GM23248 (cell line): Measurements from ENCODE around the gene TIMM23. TPM values are rescaled to one million over a fixed set of nuclear protein-coding genes. Genes with fewer than 3 reads are reported as not detected.

Experiments used
- DNase-seq: peaks from one replicate; pipeline ENCODE4 v3.0.0-alpha.2; 2015
- H2AFZ ChIP-seq: fragments of 200-600 bp; sonication (generic); 2 replicates; pipeline ENCODE4 v1.6.1; 2016; ENCODE audit warnings: antibody characterized with exemption
- H3F3A ChIP-seq: fragments of 200-600 bp; sonication (generic); 2 replicates; pipeline ENCODE4 v1.6.1; 2016; ENCODE audit warnings: mild to moderate bottlenecking, antibody characterized with exemption, mixed run types; ENCODE audit not compliant: insufficient read depth
- H3K27ac ChIP-seq: fragments of 200-600 bp; sonication (generic); 2 replicates; pipeline ENCODE4 v1.5.1; 2016; ENCODE audit warnings: mild to moderate bottlenecking
- H3K27me3 ChIP-seq: fragments of 200-600 bp; sonication (generic); replicated peaks from 2 replicates; pipeline ENCODE4 v1.6.1; 2016; ENCODE audit warnings: mild to moderate bottlenecking; ENCODE audit not compliant: insufficient read depth
- H3K36me3 ChIP-seq: fragments of 200-600 bp; sonication (generic); 2 replicates; pipeline ENCODE4 v1.6.1; 2016; ENCODE audit warnings: low read depth, mild to moderate bottlenecking
- H3K4me1 ChIP-seq: fragments of 200-600 bp; sonication (generic); 2 replicates; pipeline ENCODE4 v1.6.1; 2016; ENCODE audit warnings: mild to moderate bottlenecking; ENCODE audit not compliant: insufficient read depth
- H3K4me2 ChIP-seq: fragments of 200-600 bp; sonication (generic); one replicate; pipeline ENCODE4 v1.6.1; 2016; ENCODE audit warnings: mild to moderate bottlenecking; ENCODE audit not compliant: unreplicated experiment
- H3K4me3 ChIP-seq: fragments of 200-600 bp; sonication (generic); 2 replicates; pipeline ENCODE4 v1.5.1; 2016; ENCODE audit warnings: mild to moderate bottlenecking
- H3K79me2 ChIP-seq: fragments of 200-600 bp; sonication (generic); 2 replicates; pipeline ENCODE4 v1.6.1; 2016; ENCODE audit warnings: mild to moderate bottlenecking; ENCODE audit not compliant: insufficient read depth
- H3K9ac ChIP-seq: fragments of 200-600 bp; sonication (generic); 2 replicates; pipeline ENCODE4 v1.6.1; 2016; ENCODE audit warnings: mild to moderate bottlenecking
- H3K9me2 ChIP-seq: fragments of 200-600 bp; sonication (generic); 2 replicates; pipeline ENCODE4 v1.6.1; 2016; ENCODE audit warnings: mixed run types, mild to moderate bottlenecking, moderate library complexity; ENCODE audit not compliant: insufficient read depth
- H3K9me3 ChIP-seq: fragments of 200-600 bp; sonication (generic); one replicate; pipeline ENCODE4 v1.6.1; 2017; ENCODE audit warnings: low read depth
- H4K20me1 ChIP-seq: fragments of 200-600 bp; sonication (generic); 2 replicates; pipeline ENCODE4 v1.6.0; 2016; ENCODE audit not compliant: insufficient read depth
- EZH2 ChIP-seq: fragments of 200-600 bp; sonication (generic); IDR thresholded peaks from 2 replicates; pipeline ENCODE4 v1.6.1; 2018; ENCODE audit warnings: antibody characterized with exemption, mild to moderate bottlenecking; ENCODE audit not compliant: insufficient read depth, poor library complexity, severe bottlenecking
- EZH2phosphoT487 ChIP-seq: fragments of 200-600 bp; sonication (generic); IDR thresholded peaks from 2 replicates; pipeline ENCODE4 v1.6.1; 2018; ENCODE audit warnings: antibody characterized with exemption, moderate library complexity, mild to moderate bottlenecking, low read depth; ENCODE audit not compliant: insufficient read depth
- WGBS, 2 experiments: methylation state at CpG; one replicate each; pipeline ENCODE4 v1.1.6; 2015 to 2017; ENCODE audit warnings: low lambda C conversion rate in 2 of 2, low coverage in 1 of 2; ENCODE audit errors: missing lambda C conversion rate in 2 of 2; 5-methylcytosine and 5-hydroxymethylcytosine counted together
- in situ Hi-C: fragments of 300-500 bp; cut with MboI; formaldehyde crosslinking; loops from 2 replicates; pipeline ENCODE4 v1.15.0; 2020
- polyA plus RNA-seq: library from polyadenylated mRNA; unstranded; fragments of >200 nt; fragmentation: Nextera tagmentation; extraction: Ambion mirVana; gene quantifications from 2 replicates; pipeline ENCODE4 v1.2.1, GENCODE V29; 2016
- total RNA-seq: library from RNA; depleted of rRNA; stranded (reverse); fragments of >200 nt; shearing (Covaris generic); gene quantifications from 2 replicates; pipeline ENCODE4 v1.2.3, GENCODE V29; 2014

TIMM23 gene
- total and polyA plus RNA-seq, 2 experiments from 2014 or later, result 104 to 145 TPM

- peaks cover 77% of the 10 kb centered on the region for H3F3A ChIP-seq
- H2AFZ ChIP-seq, result no peak overlapping the region
- TF ChIP-seq EZH2phosphoT487, result no peak
- no peak for TF ChIP-seq EZH2
- no peaks in the 10 kb centered on the region for H3K9me2 ChIP-seq
- 71 to 75% methylated on average over 4 of the region's 4 CpGs for WGBS, 2 experiments
- in situ Hi-C loops, result no loop called here
- H3K4me1 ChIP-seq, result peaks cover 32% of the 10 kb centered on the region
- peak overlapping the region; percentile 58 for H3K27ac ChIP-seq
- no peak overlapping the region for H3K4me3 ChIP-seq
- H3K9me3 ChIP-seq, result no peaks in the 10 kb centered on the region
- H4K20me1 ChIP-seq, result no peaks in the 10 kb centered on the region
- no peaks in the 10 kb centered on the region for H3K27me3 ChIP-seq
- peaks cover 76% of the 10 kb centered on the region for H3K79me2 ChIP-seq
- H3K36me3 ChIP-seq, result peaks cover 58% of the 10 kb centered on the region
- DNase-seq, result no peak
- peak overlapping the region; percentile 53 for H3K4me2 ChIP-seq
- peak overlapping the region; percentile 28; the same call in 1 of the 2 replicates for H3K9ac ChIP-seq
Observed at GRCh38 chr10:46005383-46005782, 33.1 kb downstream of the TIMM23 start.

GRCh38 chr10:46006219-46006618, 33.9 kb downstream of the TIMM23 start:
- Histone ChIP-seq H3K27ac (peak overlapping the region; percentile 58), H2AFZ (no peak overlapping the region), H3K79me2 (peaks cover 78% of the 10 kb centered on the region), H3K4me1 (peaks cover 32% of the 10 kb centered on the region), H3K4me3 (no peak overlapping the region), H3K9me3 (no peaks in the 10 kb centered on the region), H3K36me3 (peaks cover 65% of the 10 kb centered on the region), H3K4me2 (peak overlapping the region; percentile 53), H3K9me2 (no peaks in the 10 kb centered on the region), H3K9ac (peak overlapping the region; percentile 28; the same call in 1 of the 2 replicates), H3K27me3 (no peaks in the 10 kb centered on the region), H3F3A (peaks cover 72% of the 10 kb centered on the region), H4K20me1 (no peaks in the 10 kb centered on the region)
- in situ Hi-C loops, result no loop called here
- TF ChIP-seq EZH2phosphoT487 (no peak), EZH2 (no peak)
- peak; percentile 88 for DNase-seq
- WGBS, 2 experiments, result 19 to 28% methylated on average over 3 of the region's 3 CpGs

- in situ Hi-C loops, result no loop called here
- Histone ChIP-seq H3K9me3 (no peaks in the 10 kb centered on the region), H4K20me1 (no peaks in the 10 kb centered on the region), H3K4me1 (peaks cover 31% of the 10 kb centered on the region), H3K9ac (0 out of 2 replicates have a peak overlapping the region, but pooled peaks have one; percentile 12), H2AFZ (no peak overlapping the region), H3K4me2 (no peak overlapping the region), H3K79me2 (peaks cover 89% of the 10 kb centered on the region), H3F3A (peaks cover 48% of the 10 kb centered on the region), H3K4me3 (no peak overlapping the region), H3K9me2 (no peaks in the 10 kb centered on the region), H3K27ac (no peak overlapping the region), H3K27me3 (no peaks in the 10 kb centered on the region), H3K36me3 (peaks cover 80% of the 10 kb centered on the region)
- no peak for TF ChIP-seq EZH2
- no peak for TF ChIP-seq EZH2phosphoT487
- WGBS, 2 experiments, result 97 to 98% methylated on average over 3 of the region's 3 CpGs
- DNase-seq, result no peak
Observed at GRCh38 chr10:46012746-46013145, 40.5 kb downstream of the TIMM23 start.

- Histone ChIP-seq H3K36me3 (peaks cover 65% of the 10 kb centered on the region), H3K27me3 (no peaks in the 10 kb centered on the region), H3K9me2 (no peaks in the 10 kb centered on the region), H3F3A (peaks cover 51% of the 10 kb centered on the region), H3K79me2 (peaks cover 89% of the 10 kb centered on the region), H3K4me2 (no peak overlapping the region), H3K4me3 (no peak overlapping the region), H3K9me3 (no peaks in the 10 kb centered on the region), H3K4me1 (peaks cover 46% of the 10 kb centered on the region), H3K9ac (no peak overlapping the region), H3K27ac (no peak overlapping the region), H2AFZ (no peak overlapping the region), H4K20me1 (no peaks in the 10 kb centered on the region)
- DNase-seq, result no peak
- 96 to 97% methylated on average over 5 of the region's 5 CpGs for WGBS, 2 experiments
- TF ChIP-seq EZH2phosphoT487, result no peak
- no peak for TF ChIP-seq EZH2
- in situ Hi-C loops, result no loop called here
Observed at GRCh38 chr10:46014206-46014605, 41.9 kb downstream of the TIMM23 start.
